NOMO-1 treated with dmso at 0.1 percent for 144 hours (cell line): ENCODE measurements around the gene ARPC2.
"Not testable (repeated sequence)": the region's sequence is repeated elsewhere in the genome, so short reads cannot be mapped to it uniquely, and the experiment has no call there.

Source experiments
- DNase-seq: peaks from one replicate; lab custom pipeline; 2025; ENCODE audit not compliant: unreplicated experiment; lab: John Stamatoyannopoulos, UW

The ARPC2 gene

DNA sequence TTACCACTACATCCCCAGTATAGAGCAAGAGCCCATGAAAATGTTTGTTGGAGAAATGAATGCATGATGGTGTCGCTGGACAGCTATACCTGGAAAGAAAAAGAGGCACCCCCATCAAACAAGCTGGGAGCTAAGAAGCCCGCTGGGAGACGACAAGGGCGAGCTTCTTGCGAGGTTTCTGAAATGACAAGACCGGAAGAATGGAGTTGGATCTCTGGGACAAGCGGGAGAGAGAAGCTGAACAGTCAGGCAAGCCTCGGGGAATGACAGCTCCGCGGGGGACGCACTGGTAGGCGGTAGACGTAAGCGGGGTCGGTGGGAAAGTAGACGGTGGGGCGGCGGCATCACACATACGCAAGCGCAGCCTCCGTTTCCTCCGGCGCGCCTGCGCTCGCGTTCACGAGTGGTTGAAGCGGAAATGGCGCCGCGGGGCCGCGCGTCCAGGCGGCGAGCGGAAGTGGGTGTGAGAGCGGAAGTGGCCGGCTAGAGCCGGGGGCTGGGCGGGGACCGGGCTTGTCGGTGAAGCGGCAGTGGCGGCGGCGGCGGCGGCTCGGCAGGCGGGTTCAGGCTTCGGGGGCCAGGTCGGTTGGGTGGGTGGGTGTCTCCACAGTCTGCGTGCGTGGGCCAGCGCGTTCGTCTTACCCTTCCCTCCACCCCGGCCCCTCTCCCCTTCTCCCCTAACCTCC lies at the start of gene ARPC2:
Gene ARPC2, plus strand, starts transcription at position 516 of the 686 bp plus-strand sequence. CDS start 282 bp downstream, outside the sequence.
- DNase-seq = peak; percentile 94

DNA sequence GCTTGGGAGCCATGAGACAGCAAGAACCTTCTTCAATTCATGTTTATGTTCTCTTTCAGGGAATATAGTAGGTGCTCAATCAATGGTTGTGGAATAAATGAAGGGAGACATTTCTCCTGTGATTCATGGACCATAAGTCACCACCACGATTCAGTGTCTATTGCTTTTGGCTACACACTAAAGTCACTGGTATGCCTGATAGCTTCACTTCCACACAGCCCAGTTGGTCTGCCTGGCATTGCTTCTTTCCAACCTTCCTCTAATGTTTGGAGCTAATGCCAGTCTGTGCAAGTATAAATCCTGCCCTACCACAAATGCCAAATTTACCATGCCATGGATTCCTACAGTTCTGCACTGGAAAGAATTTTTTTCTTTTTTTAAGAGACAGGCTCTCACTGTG lies 49.0 kb upstream of the ARPC2 start:
- no peak for DNase-seq

DNA sequence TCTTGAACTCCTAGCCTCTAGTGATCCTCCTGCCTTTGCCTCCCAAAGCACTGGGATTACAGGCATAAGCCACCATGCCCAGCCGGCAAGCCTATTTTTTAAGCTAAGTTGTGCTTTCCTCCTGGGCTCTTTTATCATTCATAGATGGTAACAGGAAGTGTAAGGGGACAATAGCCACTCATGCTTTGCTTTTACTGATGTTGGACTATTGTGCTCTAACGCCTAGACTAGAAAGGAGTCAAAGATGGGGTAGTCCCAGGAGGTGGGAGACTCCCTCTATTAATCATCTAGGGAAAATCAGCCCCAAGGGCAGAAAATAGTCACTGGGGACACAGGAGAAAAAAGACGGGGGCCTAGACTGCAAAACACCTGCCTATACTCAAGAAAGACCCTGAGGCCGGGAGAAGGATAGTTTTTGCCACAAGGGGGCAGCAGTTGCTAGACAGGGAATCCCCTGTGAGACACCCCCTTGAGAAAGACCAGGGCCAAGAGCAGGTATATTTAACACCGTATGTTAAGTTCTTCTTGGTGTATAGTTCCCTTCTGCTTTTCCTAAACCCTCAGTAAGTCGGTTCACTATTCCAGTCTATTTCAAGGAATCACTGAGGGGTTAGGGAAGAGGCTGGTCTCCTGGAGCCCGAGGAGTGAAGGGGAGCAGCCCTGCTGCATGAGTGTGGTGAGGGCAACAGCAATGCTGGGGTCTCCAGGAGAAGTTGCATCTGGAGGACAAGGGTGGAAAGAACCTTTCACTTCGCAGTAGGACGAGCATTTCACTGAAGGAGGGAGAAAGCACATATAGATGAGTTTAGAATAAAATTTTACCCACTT lies 48.1 kb upstream of the ARPC2 start:
- peak; percentile 22 for DNase-seq

DNA sequence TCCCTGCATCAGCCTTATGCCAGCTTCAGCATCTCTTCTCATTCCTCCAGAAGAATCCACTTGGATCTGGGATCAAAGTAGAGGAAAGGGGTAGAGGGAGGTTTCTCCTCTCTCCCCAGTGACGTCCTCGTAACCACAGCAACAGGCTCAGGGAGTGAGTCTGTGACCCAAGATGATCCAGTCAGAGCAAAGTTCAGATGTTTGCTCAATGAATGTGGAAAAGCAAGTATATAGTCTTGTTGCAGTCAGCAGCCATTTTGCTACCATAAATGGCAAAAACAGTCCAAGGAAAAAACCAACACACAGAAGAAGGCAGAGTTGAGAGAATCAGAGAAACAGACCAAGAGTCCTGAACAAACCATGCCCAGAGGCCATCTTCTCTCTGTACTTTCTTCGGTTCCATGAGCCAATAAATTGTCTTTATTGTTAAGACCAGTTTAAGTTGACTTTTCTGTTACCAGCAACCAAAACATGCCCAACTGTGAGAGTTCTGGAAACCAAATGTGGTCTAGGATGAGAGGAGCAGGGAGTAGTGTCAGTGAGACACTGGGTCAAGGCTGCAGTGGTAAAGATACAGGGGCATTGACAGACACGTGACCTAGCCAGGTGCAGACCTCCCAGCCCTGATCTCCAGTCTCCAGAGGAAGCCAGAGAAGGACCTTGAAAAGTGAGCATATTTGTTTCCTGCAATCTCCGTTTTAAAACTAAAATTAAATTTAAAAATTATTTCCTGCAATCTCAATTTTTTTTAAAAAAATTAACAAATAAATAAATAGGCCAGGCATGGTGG lies 47.0 kb upstream of the ARPC2 start:
- no peak for DNase-seq

DNA sequence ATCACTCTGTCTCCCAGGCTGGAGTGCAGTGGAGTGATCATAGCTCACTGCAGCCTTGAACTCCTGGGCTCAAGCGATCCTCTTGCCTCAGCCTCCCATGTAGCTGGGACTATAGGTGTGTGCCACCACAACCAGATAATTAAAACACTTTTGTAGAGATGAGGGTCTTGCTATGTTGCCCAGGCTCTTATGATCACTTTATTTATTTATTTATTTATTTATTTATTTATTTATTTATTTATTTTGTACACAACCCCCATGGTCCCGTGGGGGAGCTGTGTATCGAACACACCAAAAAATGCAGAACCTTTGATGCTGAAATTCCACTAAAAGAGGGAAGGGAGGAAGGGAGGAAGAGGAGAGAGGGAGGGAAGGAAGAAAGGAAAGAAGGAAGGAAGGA lies 45.2 kb upstream of the ARPC2 start:
- DNase-seq = not testable (repeated sequence)

DNA sequence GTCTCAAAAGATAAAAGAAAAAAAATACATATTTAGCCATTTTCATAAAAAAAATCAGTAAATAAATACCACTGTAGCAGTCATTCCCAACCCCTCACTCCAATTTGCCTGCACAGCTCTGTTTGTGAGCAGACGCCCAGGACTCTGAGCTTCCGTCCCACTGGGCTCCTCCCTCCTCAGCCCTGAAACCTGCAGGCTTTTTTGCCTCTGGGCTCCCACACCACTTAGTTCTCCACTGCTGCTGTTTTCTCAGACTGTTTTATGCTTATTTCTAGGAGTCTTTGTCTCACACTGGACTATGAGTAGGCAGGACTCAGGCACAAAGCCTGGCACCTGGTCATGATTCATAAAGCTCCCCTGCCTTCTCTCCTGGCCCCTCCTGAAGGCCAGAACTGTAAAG lies 44.1 kb upstream of the ARPC2 start:
- DNase-seq = no peak

DNA sequence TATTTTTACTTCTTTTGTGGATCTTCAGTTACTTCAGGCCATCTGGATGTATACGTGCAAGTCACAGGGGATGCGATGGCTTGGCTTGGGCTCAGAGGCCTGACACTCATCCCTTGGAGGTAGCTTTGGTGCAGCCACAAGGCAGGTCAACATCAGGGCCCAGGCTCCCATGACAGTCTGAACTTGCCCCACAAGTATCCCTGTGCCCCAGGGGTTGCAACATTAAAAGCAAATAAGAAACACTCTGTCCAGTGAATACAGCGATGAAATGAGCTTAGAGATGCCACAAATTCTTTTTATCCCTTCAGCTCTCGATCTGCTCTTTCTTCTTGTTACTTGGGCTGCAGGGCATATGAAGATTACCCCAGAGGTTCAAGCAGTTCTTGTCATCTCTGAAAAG lies 37.2 kb upstream of the ARPC2 start:
- no peak for DNase-seq

DNA sequence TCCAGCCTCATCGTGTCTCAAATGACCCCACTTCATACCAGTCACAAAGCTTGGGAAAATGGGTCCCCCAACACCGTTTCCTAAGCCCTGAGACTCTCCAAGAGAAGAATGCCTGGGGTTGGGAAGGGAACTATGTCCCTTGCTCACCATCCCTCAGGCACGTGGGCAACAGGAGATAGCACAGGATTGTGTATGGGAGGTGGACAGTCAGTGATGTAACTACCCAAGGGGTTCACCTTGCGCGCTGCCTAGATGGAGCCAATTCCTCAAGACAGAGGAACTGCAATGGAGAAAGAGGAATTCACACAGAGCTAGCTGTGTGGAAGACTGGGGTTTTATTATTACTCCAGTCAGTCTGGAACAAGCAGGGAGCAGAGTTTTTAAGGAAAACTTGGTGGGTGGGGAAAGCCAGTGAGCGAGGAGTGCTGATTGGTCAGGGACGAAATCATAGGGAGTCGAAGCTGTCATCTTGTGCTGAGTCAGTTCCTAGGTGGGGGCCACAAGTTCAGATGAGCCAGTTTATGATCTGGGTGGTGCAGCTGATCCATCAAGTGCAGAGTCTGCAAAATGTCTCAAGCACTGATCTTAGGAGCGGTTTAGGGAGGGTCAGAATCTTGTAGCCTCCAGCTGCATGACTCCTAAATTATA lies 36.4 kb upstream of the ARPC2 start:
- DNase-seq = no peak

DNA sequence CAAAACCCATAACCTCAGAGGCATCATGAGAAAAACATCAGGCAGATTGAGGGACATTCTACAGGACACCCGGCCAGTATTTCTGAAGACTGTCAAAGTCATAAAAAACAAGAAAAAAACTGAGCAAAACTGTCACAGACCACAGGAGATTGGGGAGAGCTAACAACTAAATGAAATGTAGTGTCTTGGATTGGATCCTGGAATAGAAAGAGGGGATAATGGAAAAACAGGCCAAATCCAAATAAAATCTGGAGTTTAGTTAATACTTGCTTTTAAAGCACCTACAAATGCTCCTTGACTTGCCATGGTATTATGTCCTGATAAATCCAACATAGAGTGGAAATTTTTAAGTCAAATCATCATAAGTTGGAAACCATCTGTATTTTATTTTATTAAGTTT lies 32.7 kb upstream of the ARPC2 start:
- DNase-seq = no peak

DNA sequence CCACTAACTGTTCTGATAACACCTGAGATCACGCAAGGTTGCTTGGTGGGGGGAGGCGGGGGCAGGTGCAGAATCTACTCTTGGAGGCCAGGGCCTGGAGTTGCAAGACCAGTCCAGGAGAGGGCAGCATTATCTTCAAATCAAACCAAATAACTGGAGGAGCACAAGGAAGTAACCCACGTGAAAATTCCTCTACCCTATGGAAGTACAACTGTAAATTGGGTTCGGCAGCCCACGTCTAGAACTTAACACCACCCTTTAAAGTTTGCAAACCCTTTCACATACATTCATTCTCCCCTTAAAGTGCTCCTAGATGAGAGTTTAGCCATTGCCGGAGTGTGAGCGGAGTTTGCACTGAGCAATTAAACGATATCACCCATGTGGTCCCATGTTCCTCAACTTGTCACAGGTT lies 30.6 kb upstream of the ARPC2 start:
- peak; percentile 69 for DNase-seq

DNA sequence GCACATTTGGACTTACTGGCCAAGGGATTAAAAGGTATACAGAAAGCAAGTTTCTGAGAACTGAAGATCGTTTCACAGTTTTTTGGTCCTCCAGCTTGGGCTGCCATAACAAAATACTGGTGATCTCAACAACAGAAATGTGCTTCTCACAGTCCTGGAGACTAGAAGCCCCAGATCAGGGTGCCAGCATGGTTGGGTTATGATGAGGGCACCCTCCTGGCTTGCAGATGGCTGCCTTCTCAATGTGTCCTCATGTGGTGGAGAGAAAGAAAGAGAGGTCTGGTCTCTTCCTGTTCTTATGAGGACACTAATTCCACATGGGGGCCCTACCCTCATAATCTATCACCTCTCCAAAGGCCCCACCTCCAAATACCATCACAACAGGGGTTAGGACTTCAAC lies 30.1 kb upstream of the ARPC2 start:
- no peak for DNase-seq

DNA sequence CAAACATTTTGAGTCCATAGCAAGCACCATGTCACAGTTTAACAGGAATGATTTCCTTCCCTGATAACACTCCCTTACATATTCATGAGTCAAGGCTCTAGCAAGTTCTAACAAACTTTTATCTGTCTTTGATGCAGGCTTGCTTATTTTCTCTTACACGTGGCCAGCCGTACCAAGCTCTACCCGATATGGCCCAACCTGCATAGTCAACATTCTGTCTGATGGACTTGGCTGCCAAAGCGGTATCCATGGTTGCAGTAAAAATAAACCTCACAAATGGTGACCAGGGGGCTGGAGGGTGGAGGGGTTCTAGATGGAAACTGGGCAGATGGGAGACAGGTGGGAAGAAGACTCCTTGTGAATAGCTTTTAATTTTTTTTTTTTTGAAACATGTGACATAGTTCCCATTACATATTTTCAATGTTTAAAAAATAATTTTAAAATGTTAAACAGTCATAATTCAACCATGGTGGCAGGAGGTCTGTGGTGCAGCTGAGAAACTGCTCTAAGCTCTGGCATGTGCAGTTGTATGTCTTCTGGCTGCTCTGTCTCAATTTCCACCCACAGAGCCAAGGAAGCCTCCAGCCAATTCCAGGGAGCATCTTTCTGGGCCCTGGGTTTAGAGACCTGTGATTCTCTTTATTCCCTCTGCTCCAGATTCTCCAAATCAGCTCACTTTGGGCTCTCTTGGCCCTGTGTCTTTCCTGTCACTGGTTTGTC lies 29.5 kb upstream of the ARPC2 start:
- DNase-seq = no peak

DNA sequence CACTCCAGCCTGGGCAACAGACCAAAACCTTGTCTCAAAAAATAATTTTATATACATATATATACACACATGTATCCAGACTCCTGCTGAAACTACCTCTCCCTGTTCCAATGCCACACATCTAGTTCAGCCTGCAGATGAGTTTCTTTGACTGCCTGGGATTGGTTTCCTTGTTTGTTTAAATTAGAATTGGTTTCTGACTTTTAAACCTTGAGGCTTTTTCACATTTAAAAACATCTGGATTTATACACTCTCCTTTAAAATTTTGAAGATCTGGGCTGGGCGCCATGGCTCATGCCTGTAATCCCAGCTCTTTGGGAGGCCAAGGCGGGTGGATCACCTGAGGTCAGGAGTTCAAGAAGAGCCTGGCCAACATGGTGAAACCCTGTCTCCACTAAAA lies 28.5 kb upstream of the ARPC2 start:
- DNase-seq = no peak

DNA sequence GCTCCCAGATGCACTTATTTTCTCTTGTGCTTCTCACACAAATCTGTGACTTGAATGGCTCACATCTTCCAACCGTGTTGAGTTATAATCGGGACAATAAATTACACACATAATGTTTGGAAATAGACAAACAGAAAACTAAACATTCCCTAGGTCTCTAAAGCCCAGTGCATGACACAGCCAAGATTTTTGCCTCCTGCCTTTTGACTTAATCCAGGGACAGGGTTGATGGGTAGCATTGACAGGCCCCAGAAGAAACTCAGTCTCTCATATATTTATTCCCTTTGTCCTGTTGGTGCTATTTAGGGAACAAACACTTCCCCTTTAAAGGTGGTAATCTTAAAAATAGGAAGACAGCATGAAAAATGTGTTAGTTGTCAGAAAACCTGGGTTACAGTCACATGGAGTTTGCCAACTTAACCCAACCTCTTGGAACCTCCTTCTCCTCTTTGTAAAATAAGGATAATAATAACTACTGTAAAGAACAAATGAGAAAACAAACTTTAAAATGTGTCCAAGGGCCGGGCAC lies 24.0 kb upstream of the ARPC2 start:
- no peak for DNase-seq

DNA sequence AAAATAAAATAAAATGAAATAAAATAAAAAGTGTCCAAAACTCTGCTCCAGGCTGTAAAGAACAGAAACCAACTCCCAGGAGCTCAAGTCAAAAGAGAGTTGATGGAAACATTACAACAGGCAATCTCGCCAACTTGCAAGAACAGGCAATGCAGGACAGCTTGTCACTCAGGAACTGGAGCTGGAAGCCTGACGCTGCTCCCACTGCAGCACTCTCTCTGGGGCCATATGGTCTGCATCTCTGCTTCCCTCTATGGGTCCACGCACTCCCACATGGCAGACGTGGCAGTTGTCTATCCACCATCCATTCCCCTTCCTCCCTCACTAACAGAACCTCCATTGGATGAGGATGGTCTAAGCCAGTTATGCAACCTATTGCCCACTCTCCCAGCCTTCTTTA lies 23.3 kb upstream of the ARPC2 start:
- no peak for DNase-seq

DNA sequence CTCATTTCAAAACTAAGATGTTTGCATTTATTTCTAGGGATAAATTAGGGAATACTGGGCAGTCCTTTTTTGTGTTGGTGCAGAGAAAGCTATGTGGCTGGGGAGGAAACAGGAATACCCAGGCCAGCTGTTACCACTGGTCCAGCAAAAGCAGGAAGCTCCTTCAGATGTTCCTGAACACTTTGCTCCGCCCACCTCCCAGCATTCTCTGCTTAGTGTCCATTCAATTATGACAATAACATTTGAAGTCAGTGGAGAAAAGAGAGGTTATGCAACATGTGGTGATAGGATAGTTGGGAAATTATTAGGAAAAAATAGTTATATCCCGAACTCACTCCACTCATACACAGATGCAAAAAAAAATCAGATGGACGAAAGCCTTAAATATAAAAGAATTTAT lies 22.1 kb upstream of the ARPC2 start:
- no peak for DNase-seq

DNA sequence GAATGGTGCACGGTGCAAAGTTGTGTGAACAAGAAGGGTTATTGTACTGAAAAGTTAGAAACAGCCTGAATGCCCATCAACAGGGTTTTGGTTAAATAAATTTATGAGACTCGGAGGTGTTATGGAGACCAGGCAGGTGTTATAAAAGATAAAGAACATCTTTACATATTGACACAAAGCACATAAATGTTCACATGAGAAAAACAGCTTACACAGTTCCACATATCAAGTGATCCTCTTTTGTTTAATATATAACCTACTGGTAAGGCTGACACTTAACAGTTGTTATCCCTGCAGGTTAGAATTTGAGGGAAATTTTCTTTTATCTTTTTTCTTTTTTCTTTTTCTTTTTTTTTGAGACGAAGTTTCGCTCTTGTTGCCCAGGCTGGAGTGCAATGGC lies 20.0 kb upstream of the ARPC2 start:
- no peak for DNase-seq

DNA sequence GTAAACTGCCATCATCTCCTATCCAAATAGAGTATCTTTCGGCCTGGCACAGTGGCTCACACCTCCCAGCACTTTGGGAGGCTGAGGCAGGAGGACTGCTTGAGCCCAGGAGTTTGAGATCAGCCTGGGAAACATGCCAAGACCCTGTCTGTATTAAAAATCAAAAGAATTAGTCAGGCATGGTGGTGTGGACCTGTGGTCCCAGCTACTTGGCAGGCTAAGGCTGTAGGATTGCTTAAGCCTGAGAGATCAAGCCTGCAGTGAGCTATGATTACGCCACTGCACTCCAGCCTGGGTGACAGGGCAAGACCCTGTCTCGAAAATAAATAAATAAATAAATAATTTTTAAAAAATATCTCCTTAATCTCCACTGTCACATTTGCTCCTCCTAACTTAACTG lies 14.7 kb upstream of the ARPC2 start:
- DNase-seq = no peak

DNA sequence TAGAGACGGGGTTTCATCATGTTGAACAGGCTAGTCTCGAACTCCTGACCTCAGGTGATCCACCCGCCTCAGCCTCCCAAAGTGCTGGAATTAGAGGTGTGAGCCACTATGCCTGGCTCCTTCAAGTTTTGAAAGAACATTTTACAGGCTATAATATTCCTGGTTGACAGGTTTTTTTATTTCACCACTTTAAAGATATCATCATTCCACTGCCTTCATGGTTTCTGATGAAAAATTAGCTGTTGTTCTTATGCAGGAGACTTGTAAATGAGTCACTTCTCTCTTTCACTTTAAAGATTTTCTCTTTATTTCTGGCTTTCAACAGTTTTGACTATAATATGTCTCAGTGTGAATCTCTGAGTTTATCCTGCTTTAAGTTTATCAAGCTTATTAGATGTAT lies 7.9 kb upstream of the ARPC2 start:
- DNase-seq = no peak

DNA sequence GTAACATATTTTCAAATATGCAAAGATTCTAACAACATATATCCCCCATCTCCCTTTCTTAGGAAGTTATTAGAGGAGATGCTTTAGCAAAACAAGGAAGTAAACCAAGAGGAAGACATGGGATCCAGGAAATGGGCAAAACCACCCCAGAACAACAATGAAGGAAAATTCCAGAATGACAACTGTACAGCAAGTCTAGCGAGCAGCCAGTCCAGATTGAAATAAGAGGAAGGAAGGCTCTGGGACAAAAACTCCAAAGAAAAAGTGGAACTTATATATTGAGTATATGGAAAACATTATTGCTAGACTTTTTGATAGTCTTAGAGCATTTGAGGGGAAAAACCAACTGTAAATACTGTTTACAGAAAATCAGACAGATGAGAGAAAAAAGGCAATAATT lies 2.9 kb upstream of the ARPC2 start:
- no peak for DNase-seq

DNA sequence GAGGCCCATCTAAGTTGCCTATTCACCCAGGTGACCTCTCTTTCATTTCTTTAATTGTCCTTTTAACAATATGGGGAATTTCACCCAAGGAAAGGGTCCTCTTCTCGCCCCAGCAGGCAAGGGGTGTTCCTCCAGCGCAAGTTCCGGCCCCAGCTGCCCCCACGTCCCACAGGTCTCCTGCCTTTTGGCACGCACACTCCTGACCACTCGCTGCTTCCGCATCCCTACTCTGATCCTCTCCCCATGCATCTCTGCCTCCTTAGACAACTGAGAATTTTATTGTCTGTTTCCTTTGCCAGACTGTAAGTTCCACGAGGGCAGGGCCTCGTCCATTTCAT lies 684 bp upstream of the ARPC2 start:
- DNase-seq = no peak
